ENCODE results near the gene SNX4.

DNA sequence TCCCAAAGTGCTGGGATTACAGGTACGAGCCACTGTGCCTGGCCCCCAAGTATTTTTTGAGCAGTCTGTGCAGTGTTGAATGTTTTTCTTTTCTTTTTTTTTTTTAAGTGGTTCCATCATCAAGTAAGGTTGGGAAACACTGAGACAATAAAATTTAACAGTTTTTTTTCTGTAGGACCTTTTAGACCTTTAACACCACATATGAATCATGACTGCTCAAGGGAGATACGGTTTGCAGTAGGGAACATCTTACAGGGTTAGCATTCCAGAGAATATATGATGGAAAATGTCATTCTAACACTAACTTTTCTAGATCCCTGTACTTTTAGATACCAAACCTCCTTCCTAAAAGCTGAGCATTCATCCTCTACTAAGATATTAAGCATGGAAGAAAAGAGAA, 41.7 kb downstream of the SNX4 start:
- TF ChIP-seq CTCF (IDR thresholded peaks at IDR 0.05) (no peak), EP300 (IDR thresholded peaks at IDR 0.05) (no peak)
